ENCODE data around the gene A4GALT. TPM values are rescaled to one million over a fixed set of nuclear protein-coding genes. Genes with fewer than 3 reads are reported as not detected.
A peak's percentile ranks its signal among the peaks of the same experiment; 100 is the strongest.

Gene A4GALT
- total and polyA plus RNA-seq, 2 experiments from 2014 or later = 7.0 to 16.2 TPM

DNA sequence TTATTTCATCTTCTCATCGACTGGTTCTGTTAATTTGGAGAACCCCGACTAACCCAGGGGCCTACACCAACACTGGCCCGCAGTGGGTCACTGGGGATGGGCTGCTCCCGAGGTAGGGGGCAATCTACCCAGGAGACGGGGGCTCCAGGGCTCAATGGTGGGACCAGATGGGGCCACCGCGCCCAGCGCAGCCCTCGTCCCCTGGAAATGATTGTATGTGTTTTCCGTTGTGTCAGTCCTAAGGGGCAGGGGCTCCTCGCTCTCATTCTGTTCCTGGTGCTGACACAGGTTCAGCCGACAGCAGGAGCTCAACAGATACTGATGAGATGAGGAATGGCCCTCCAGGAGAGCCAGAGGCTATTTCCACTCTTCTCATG lies 20.7 kb downstream of the A4GALT start:
- Histone ChIP-seq H3K4me2 (peak overlapping the region; percentile 64), H2AFZ (no peak overlapping the region), H4K20me1 (replicated peaks; ENCODE audit: insufficient read depth) (no peaks in the 10 kb centered on the region), H3K79me2 (replicated peaks; ENCODE audit: insufficient read depth) (no peaks in the 10 kb centered on the region), H3K36me3 (ENCODE audit: insufficient read depth) (no peaks in the 10 kb centered on the region), H3K9me2 (ENCODE audit: insufficient read depth) (no peaks in the 10 kb centered on the region), H3K27ac (ENCODE audit: low read depth) (peak overlapping the region; percentile 92; the same call in 1 of the 2 replicates), H3F3A (replicated peaks; ENCODE audit: low read depth) (0 out of 2 replicates have a peak, but pooled peaks cover 2% of the 10 kb centered on the region), H3K27me3 (ENCODE audit: insufficient read depth) (no peaks in the 10 kb centered on the region), H3K4me1 (ENCODE audit: insufficient read depth) (peaks cover 18% of the 10 kb centered on the region), H3K4me3 (no peak overlapping the region)
- Mint-ChIP-seq H3K4me1 (peaks cover 23% of the 10 kb centered on the region), H3K36me3 (ENCODE audit: low read depth) (no peaks in the 10 kb centered on the region; the same call in 1 of the 3 replicates), H3K4me3 (no peak overlapping the region), H3K27ac (no peak overlapping the region), H3K9me3 (no peaks in the 10 kb centered on the region), H3K27me3 (ENCODE audit: insufficient read depth, low read depth, poor library complexity) (peaks cover 12% of the 10 kb centered on the region)
- ATAC-seq (no peak), DNase-seq (ENCODE audit: low spot score) (no peak)
- no peak for TF ChIP-seq EZH2phosphoT487 (IDR thresholded peaks at IDR 0.05; ENCODE audit: unreplicated experiment)

- Histone ChIP-seq H2AFZ (no peak overlapping the region), H3K27ac (ENCODE audit: low read depth) (peak overlapping the region; percentile 92), H3K4me2 (peak overlapping the region; percentile 64), H3K4me1 (ENCODE audit: insufficient read depth) (peaks cover 18% of the 10 kb centered on the region), H4K20me1 (replicated peaks; ENCODE audit: insufficient read depth) (no peaks in the 10 kb centered on the region), H3K27me3 (ENCODE audit: insufficient read depth) (no peaks in the 10 kb centered on the region), H3K79me2 (replicated peaks; ENCODE audit: insufficient read depth) (no peaks in the 10 kb centered on the region), H3F3A (replicated peaks; ENCODE audit: low read depth) (0 out of 2 replicates have a peak, but pooled peaks cover 2% of the 10 kb centered on the region), H3K9me2 (ENCODE audit: insufficient read depth) (no peaks in the 10 kb centered on the region), H3K36me3 (ENCODE audit: insufficient read depth) (no peaks in the 10 kb centered on the region), H3K4me3 (no peak overlapping the region)
- peaks cover 23% of the 10 kb centered on the region for H3K4me1 Mint-ChIP-seq
- no peaks in the 10 kb centered on the region; the same call in 1 of the 3 replicates for H3K36me3 Mint-ChIP-seq (ENCODE audit: low read depth)
- H3K27ac Mint-ChIP-seq = no peak overlapping the region
- DNase-seq (ENCODE audit: low spot score) (no peak), ATAC-seq (peak; percentile 24)
- no peak for TF ChIP-seq JUNB (IDR thresholded peaks at IDR 0.05; ENCODE audit: unreplicated experiment)
- no peak for TF ChIP-seq EZH2phosphoT487 (IDR thresholded peaks at IDR 0.05; ENCODE audit: unreplicated experiment)
- TF ChIP-seq NANOG (IDR thresholded peaks at IDR 0.05; ENCODE audit: borderline replicate concordance) = no peak
- TF ChIP-seq POLR2AphosphoS5 (IDR thresholded peaks at IDR 0.05; ENCODE audit: low read depth) = no peak
- no peak for TF ChIP-seq ZNF331 (CRISPR knock-in tag; IDR thresholded peaks at IDR 0.05; ENCODE audit: low read depth)
- TF ChIP-seq CREB1 (CRISPR knock-in tag; IDR thresholded peaks at IDR 0.05; ENCODE audit: low read depth) = no peak
- TF ChIP-seq STAT1 (IDR thresholded peaks at IDR 0.05; ENCODE audit: unreplicated experiment) = no peak
- TF ChIP-seq, protein P1, sequence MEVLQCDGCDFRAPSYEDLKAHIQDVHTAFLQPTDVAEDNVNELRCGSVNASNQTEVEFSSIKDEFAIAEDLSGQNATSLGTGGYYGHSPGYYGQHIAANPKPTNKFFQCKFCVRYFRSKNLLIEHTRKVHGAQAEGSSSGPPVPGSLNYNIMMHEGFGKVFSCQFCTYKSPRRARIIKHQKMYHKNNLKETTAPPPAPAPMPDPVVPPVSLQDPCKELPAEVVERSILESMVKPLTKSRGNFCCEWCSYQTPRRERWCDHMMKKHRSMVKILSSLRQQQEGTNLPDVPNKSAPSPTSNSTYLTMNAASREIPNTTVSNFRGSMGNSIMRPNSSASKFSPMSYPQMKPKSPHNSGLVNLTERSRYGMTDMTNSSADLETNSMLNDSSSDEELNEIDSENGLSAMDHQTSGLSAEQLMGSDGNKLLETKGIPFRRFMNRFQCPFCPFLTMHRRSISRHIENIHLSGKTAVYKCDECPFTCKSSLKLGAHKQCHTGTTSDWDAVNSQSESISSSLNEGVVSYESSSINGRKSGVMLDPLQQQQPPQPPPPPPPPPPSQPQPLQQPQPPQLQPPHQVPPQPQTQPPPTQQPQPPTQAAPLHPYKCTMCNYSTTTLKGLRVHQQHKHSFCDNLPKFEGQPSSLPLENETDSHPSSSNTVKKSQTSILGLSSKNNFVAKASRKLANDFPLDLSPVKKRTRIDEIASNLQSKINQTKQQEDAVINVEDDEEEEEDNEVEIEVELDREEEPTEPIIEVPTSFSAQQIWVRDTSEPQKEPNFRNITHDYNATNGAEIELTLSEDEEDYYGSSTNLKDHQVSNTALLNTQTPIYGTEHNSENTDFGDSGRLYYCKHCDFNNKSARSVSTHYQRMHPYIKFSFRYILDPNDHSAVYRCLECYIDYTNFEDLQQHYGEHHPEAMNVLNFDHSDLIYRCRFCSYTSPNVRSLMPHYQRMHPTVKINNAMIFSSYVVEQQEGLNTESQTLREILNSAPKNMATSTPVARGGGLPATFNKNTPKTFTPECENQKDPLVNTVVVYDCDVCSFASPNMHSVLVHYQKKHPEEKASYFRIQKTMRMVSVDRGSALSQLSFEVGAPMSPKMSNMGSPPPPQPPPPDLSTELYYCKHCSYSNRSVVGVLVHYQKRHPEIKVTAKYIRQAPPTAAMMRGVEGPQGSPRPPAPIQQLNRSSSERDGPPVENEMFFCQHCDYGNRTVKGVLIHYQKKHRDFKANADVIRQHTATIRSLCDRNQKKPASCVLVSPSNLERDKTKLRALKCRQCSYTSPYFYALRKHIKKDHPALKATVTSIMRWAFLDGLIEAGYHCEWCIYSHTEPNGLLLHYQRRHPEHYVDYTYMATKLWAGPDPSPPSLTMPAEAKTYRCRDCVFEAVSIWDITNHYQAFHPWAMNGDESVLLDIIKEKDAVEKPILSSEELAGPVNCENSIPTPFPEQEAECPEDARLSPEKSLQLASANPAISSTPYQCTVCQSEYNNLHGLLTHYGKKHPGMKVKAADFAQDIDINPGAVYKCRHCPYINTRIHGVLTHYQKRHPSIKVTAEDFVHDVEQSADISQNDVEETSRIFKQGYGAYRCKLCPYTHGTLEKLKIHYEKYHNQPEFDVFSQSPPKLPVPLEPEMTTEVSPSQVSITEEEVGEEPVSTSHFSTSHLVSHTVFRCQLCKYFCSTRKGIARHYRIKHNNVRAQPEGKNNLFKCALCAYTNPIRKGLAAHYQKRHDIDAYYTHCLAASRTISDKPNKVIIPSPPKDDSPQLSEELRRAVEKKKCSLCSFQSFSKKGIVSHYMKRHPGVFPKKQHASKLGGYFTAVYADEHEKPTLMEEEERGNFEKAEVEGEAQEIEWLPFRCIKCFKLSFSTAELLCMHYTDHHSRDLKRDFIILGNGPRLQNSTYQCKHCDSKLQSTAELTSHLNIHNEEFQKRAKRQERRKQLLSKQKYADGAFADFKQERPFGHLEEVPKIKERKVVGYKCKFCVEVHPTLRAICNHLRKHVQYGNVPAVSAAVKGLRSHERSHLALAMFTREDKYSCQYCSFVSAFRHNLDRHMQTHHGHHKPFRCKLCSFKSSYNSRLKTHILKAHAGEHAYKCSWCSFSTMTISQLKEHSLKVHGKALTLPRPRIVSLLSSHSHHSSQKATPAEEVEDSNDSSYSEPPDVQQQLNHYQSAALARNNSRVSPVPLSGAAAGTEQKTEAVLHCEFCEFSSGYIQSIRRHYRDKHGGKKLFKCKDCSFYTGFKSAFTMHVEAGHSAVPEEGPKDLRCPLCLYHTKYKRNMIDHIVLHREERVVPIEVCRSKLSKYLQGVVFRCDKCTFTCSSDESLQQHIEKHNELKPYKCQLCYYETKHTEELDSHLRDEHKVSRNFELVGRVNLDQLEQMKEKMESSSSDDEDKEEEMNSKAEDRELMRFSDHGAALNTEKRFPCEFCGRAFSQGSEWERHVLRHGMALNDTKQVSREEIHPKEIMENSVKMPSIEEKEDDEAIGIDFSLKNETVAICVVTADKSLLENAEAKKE (CRISPR knock-in tag; IDR thresholded peaks at IDR 0.05) = no peak
- TF ChIP-seq, protein P2, sequence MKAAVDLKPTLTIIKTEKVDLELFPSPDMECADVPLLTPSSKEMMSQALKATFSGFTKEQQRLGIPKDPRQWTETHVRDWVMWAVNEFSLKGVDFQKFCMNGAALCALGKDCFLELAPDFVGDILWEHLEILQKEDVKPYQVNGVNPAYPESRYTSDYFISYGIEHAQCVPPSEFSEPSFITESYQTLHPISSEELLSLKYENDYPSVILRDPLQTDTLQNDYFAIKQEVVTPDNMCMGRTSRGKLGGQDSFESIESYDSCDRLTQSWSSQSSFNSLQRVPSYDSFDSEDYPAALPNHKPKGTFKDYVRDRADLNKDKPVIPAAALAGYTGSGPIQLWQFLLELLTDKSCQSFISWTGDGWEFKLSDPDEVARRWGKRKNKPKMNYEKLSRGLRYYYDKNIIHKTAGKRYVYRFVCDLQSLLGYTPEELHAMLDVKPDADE (IDR thresholded peaks at IDR 0.05) = no peak
- TF ChIP-seq ZNF114 (CRISPR knock-in tag; IDR thresholded peaks at IDR 0.05) = no peak
- H3K9me3 Mint-ChIP-seq = no peaks in the 10 kb centered on the region
- H3K4me3 Mint-ChIP-seq = no peak overlapping the region
- peaks cover 12% of the 10 kb centered on the region for H3K27me3 Mint-ChIP-seq (ENCODE audit: insufficient read depth, low read depth, poor library complexity)
Observed at GRCh38 chr22:42699281-42699975, 21.2 kb downstream of the A4GALT start.
